ENCODE results near the gene DNMBP.
"Not testable (repeated sequence)": the region's sequence is repeated elsewhere in the genome, so short reads cannot be mapped to it uniquely, and the experiment has no call there.

The DNMBP gene

DNA sequence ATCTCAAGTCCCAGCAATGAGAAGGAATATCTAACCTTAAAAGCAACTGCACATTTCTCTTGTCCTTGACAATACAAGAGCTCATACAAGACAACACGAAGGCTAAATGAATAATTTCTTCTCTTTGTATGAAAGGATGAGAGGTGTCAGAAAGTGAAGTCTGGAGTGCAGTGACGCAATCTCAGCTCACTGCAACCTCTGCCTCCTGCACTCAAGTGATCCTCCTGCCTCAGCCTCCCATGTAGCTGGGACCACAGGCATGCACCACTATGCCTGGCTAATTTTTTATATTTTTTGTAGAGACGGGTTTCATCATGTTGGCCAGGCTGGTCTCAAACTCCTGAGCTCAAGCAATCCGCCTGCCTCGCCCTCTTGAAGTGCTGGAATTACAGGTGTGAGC lies 24.1 kb downstream of the DNMBP start:
- not testable (repeated sequence) for H3K27ac Mint-ChIP-seq; H3K36me3 Mint-ChIP-seq (ENCODE audit: low read depth); H3K27me3 Mint-ChIP-seq (ENCODE audit: low read depth); H3K4me3 Mint-ChIP-seq; H3K4me1 Mint-ChIP-seq (ENCODE audit: low read depth); H3K9me3 Mint-ChIP-seq; DNase-seq (ENCODE audit: low spot score)

DNA sequence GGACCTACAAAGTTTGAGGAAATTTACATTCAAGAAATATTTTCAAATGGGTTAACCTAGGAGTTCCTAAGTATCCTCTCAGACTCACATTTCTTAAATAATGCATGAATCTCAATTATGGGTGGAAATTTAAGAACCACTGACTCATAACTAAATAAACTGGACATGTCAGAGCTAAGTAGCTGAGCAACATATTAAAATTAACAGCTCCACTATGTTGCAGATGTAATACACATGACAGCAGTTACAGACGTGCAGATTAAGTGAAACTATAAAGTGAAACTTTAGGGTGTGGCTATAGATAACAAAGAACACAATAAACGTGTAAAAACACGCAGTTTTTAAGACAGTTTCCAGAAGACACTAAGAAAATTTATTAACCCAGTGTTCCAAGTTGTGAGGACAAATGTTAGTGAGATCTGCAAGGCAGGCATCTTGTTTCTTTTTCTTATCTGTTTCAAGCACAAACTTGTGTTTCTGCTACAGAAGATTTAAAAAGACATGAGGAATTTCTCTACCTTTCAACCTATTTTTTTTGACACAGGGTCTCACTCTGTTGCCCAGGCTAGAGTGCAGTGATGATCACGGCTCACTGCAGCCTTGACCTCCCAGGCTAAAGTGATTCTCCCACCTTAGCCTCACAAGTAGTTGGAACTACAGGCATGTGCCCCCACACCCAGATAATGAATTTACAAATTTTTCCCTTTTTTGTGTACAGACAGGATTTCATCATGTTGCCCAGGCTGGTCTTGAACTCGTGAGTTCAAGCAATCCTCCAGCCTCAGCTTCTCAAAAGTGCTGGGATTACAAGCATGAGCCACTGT lies 25.3 kb downstream of the DNMBP start:
- DNase-seq (ENCODE audit: low spot score) = no peak
- Mint-ChIP-seq H3K4me3 (no peak overlapping the region), H3K27me3 (ENCODE audit: low read depth) (no peaks in the 10 kb centered on the region), H3K4me1 (ENCODE audit: low read depth) (peaks cover 2% of the 10 kb centered on the region), H3K27ac (no peak overlapping the region), H3K9me3 (no peaks in the 10 kb centered on the region), H3K36me3 (ENCODE audit: low read depth) (no peaks in the 10 kb centered on the region)

DNA sequence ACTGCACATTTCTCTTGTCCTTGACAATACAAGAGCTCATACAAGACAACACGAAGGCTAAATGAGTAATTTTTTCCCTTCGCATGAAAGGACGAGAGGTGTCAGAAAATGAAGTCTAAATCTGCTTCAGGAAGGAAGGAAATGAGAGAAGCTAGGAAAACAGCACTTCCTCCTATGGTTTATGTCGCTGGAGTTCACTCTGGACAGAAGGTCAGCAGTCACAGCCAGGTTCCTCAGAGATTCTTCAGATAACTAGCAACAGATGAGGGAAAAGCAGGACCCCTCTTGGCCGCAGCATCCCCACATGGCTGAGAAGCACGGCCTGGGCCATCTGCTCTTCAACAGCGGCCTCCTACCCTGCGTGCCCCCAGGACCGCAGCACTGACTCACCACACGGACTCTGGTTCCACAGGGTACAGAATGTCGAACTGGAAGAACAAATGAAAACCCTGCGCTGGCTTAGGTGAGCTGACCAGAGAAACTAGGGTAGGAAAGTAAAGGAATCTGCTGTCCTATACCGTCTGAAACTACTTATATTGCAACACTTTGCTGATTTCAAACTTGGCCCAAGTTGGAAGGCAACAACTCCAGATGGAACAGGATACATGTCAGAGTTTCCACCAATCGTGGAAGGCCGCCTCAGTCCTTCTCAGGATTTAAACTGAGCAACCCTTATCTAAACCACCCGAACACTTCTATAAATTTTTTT lies 26.3 kb downstream of the DNMBP start:
- H3K36me3 Mint-ChIP-seq (ENCODE audit: low read depth) = no peaks in the 10 kb centered on the region
- peaks cover 2% of the 10 kb centered on the region for H3K4me1 Mint-ChIP-seq (ENCODE audit: low read depth)
- H3K4me3 Mint-ChIP-seq = no peak overlapping the region
- DNase-seq (ENCODE audit: low spot score) = no peak
- H3K9me3 Mint-ChIP-seq = no peaks in the 10 kb centered on the region
- no peak overlapping the region for H3K27ac Mint-ChIP-seq
- H3K27me3 Mint-ChIP-seq (ENCODE audit: low read depth) = no peaks in the 10 kb centered on the region

DNA sequence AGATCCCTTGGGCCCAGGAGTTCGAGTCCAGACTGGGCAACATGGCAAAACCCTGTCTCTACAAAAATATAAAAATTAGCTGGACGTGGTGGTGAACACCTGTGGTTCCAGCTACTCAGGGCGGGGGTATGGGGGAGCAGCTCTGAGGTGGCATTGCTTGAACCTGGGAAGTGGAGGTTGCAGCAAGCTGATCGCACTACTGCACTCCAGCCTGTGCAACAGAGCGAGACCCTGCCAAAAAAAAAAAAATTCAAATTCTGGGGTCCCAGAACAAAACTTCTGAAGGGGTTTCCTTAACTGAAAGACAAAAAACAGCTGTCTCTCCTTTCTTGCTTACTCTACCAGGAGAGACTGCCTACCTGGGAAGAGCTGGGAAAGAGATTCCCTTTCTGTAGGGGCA lies 27.0 kb downstream of the DNMBP start:
- Mint-ChIP-seq H3K27ac (no peak overlapping the region), H3K36me3 (ENCODE audit: low read depth) (no peaks in the 10 kb centered on the region), H3K4me3 (no peak overlapping the region), H3K27me3 (ENCODE audit: low read depth) (peaks cover under 1% of the 10 kb centered on the region), H3K9me3 (no peaks in the 10 kb centered on the region), H3K4me1 (ENCODE audit: low read depth) (peaks cover 2% of the 10 kb centered on the region)
- no peak for DNase-seq (ENCODE audit: low spot score)

DNA sequence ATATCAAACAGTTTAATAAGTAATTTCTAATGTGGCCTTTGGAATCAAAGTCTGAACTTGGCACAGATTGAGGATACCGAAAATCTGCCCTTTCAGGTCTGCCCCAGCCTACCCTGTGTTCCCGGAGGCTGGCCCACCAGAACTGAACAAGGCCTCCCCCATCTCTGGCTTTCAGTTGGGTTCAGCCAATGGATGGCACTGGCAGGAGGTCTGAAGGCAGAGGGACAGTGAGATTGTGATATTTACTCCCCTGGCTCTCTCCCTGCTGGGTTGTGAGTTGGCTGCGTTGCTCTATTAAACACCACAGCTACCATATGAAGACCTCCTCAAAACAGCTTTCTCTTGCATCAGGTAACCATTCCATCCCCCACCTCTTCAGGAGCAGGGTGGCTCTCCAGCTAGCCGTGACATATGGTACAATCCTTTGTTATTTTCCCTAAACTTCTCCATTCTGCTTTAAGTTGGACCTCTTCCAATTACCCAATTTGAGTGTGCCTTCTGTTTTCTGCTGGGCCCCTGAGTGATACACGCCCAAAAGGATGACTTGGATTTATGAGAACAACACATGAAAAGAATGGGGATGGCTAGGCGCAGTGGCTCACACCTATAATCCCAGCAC lies 28.1 kb downstream of the DNMBP start:
- Mint-ChIP-seq H3K4me1 (ENCODE audit: low read depth) (peaks cover 2% of the 10 kb centered on the region), H3K36me3 (ENCODE audit: low read depth) (no peaks in the 10 kb centered on the region), H3K27ac (no peak overlapping the region), H3K9me3 (no peaks in the 10 kb centered on the region), H3K4me3 (no peak overlapping the region), H3K27me3 (ENCODE audit: low read depth) (peaks cover 1% of the 10 kb centered on the region)
- no peak for DNase-seq (ENCODE audit: low spot score)

DNA sequence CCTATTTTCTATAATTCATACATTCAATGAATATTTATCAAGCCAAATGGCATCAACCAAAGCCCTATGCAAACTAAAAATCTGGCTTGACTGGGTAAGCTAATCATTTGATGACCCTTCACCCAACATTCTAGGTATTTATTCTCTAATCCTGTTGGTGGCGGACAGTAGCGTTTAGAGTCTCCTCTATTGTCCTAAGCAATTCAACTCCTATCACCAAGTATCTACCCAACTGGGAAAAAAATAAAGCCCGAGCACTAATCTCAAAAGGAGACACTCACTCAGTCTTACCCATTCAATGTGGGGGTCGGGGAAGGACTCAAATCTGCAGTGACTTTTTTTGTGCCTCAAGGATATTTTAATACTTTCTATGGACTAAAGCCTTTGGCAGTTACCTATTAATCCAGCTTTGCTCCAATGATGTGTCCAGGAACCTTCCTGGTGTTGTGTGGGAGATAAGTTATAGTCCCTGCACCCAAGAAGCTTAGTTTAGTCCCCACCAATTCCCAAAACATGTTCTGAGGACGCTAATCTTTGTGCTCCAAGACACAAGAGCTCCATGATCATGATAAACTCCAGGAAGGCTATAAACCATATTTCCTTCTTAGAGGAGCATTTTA lies 30.6 kb downstream of the DNMBP start:
- no peak for DNase-seq (ENCODE audit: low spot score)
- H3K9me3 Mint-ChIP-seq = no peaks in the 10 kb centered on the region
- H3K27ac Mint-ChIP-seq = no peak overlapping the region
- H3K36me3 Mint-ChIP-seq (ENCODE audit: low read depth) = no peaks in the 10 kb centered on the region
- H3K4me3 Mint-ChIP-seq = no peak overlapping the region
- peaks cover 2% of the 10 kb centered on the region for H3K4me1 Mint-ChIP-seq (ENCODE audit: low read depth)
- peaks cover 1% of the 10 kb centered on the region for H3K27me3 Mint-ChIP-seq (ENCODE audit: low read depth)

DNA sequence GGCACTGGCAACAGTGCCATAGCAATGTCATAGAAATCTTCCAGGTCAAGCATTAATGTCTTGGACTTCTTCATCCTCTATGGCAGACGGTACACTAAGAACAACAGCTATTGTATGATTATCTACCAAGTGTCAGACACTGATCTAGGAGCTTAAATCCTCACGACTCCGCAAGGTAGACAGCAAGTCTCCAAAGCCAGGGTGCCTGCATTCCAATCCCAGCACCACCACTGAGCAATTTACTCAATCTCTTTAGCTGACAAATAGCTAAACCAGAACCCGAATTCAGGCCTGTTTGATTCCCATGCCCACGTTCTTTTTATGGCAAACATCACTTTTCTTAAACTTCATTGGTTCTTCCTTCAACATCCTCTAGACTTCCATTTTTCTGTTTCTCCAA lies 31.8 kb downstream of the DNMBP start:
- H3K4me3 Mint-ChIP-seq = no peak overlapping the region
- H3K9me3 Mint-ChIP-seq = no peaks in the 10 kb centered on the region
- no peaks in the 10 kb centered on the region for H3K4me1 Mint-ChIP-seq (ENCODE audit: low read depth)
- no peak overlapping the region for H3K27ac Mint-ChIP-seq
- no peaks in the 10 kb centered on the region for H3K36me3 Mint-ChIP-seq (ENCODE audit: low read depth)
- no peak for DNase-seq (ENCODE audit: low spot score)
- H3K27me3 Mint-ChIP-seq (ENCODE audit: low read depth) = peaks cover 1% of the 10 kb centered on the region

DNA sequence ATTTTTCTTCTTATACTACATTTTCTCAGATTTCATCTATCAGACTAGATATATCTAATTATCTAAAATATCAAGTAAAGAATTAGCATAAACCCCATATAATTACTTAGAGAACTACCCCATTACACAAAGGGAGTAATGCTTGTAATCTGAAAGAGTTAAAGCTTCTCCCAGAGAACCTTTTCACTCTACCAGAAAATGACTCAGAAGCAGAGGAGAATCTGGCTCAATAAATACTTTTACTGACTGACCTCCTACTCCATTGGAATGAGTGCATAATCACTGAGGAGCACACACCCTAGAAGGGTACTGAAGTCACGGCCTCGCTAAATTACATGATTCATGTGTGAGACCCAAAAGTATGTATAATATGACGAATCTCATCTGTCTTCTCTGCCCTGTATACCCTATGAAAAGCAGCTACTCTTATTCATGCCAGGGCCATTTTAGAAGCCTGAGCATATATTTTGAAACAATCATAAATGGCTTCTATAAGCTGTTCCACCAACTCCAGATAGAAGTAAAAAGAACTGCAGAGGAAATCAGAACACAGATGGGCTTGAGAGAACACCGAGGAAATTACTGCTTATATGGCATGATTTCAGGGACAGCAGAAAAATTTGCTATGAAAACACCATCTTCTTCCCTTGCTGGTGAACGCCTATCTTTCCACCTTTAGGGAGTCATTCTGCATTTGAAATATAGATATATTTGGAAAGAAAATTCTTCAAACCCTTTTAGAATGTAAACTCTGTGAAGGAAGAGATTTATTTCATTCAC lies 32.7 kb downstream of the DNMBP start:
- no peaks in the 10 kb centered on the region for H3K9me3 Mint-ChIP-seq
- no peak overlapping the region for H3K27ac Mint-ChIP-seq
- H3K27me3 Mint-ChIP-seq (ENCODE audit: low read depth) = peaks cover 1% of the 10 kb centered on the region
- H3K4me1 Mint-ChIP-seq (ENCODE audit: low read depth) = no peaks in the 10 kb centered on the region
- H3K4me3 Mint-ChIP-seq = no peak overlapping the region
- no peaks in the 10 kb centered on the region for H3K36me3 Mint-ChIP-seq (ENCODE audit: low read depth)
- DNase-seq (ENCODE audit: low spot score) = no peak

DNA sequence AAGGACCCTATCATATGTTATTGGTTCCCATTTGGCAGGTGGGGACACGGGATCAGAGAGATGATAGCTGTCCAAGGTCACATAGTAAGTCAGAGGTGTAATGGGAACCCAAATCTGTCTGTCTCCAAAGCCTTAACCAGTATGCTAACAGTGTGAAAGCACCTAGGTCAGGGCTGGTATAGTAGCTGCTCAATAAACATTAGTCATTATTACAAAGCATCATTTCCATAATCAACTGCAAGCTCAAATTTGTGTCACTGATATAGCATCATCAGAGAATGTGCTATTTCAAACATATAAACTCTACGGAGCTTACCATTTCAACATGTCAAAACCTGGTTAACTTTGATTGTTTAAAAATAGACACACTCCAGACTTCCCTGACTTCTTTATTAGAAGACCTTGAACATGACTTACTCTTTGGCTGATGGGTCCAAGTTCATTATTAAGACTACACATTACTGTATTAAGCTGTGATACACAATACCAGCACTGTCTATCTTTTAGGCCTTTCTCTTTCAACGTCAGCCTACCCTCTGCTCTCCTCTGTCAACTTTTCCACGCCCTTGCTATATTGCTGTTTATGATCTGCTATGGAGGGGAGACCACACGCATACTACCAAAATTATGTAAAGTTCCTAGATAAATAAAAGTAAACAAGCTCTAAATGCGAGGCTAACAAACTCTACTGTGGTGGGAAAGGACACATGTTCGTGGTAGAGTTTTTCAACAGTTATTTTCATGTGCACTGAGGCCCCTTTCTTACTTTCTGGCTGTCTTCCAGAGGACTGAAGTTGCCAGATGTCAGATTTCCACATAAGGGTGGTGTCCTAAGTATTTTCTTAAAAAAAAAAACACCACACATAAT lies 33.6 kb downstream of the DNMBP start:
- no peaks in the 10 kb centered on the region for H3K9me3 Mint-ChIP-seq
- H3K27ac Mint-ChIP-seq = no peak overlapping the region
- no peaks in the 10 kb centered on the region for H3K4me1 Mint-ChIP-seq (ENCODE audit: low read depth)
- no peak for DNase-seq (ENCODE audit: low spot score)
- H3K4me3 Mint-ChIP-seq = no peak overlapping the region
- H3K36me3 Mint-ChIP-seq (ENCODE audit: low read depth) = no peaks in the 10 kb centered on the region
- H3K27me3 Mint-ChIP-seq (ENCODE audit: low read depth) = peaks cover 1% of the 10 kb centered on the region

DNA sequence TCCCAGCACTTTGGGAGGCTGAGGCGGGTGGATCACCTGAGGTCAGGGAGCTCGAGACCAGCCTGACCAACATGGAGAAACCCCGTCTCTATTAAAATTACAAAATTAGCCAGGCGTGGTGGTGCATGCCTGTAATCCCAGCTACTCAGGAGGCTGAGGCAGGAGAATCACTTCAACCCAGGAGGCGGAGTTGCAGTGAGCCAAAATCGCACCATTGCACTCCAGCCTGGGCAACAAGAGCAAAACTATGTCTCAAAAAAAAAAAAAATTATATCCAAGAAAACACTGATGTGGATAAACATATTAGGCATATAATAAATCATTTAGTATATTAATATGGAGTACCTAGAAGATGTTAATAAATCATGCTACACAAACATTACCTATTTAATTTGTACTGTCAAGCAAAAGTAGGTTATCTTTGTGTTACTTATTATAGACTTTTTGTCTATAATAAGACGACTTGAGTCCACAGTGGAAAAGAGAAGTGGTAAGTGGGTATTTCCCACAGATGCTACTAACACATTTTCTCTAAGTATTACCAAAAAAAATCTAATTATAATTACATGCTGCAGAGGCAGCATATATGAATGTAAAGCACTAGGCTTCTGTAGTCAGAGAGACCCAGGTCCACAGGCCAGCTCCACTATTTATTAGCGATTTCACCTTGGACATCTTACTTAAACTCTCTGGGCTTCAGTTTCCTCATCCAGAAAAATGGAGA lies 34.5 kb downstream of the DNMBP start:
- no peak for DNase-seq (ENCODE audit: low spot score)
- no peak overlapping the region for H3K27ac Mint-ChIP-seq
- H3K4me1 Mint-ChIP-seq (ENCODE audit: low read depth) = no peaks in the 10 kb centered on the region

DNA sequence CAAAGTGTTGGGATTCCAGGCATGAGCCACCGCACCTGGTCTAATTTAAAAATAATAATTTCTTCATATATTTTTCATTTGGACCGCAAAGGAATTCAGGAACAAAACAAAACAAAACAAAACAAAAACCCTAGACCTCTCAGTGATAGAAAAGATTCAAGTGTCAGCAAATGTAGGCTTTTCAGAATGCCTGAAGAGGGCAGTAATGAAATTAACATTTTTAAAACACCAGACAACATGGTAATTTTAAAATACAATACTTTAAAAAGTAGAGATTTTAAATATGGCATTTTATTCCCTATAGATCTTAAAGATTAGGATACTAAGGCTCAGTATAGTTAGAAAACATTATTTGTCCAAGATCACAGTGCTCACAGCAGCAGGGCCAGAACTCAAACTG lies 36.6 kb downstream of the DNMBP start:
- H3K9me3 Mint-ChIP-seq = no peaks in the 10 kb centered on the region
- H3K4me1 Mint-ChIP-seq (ENCODE audit: low read depth) = no peaks in the 10 kb centered on the region
- H3K27ac Mint-ChIP-seq = no peak overlapping the region
- H3K4me3 Mint-ChIP-seq = no peak overlapping the region
- no peaks in the 10 kb centered on the region for H3K36me3 Mint-ChIP-seq (ENCODE audit: low read depth)
- peaks cover 1% of the 10 kb centered on the region for H3K27me3 Mint-ChIP-seq (ENCODE audit: low read depth)
- DNase-seq (ENCODE audit: low spot score) = no peak

More for the DNA sequence above, 34.5 kb downstream of the DNMBP start:
- Mint-ChIP-seq H3K4me3 (no peak overlapping the region), H3K36me3 (ENCODE audit: low read depth) (no peaks in the 10 kb centered on the region), H3K27me3 (ENCODE audit: low read depth) (peaks cover 1% of the 10 kb centered on the region), H3K9me3 (no peaks in the 10 kb centered on the region)

DNA sequence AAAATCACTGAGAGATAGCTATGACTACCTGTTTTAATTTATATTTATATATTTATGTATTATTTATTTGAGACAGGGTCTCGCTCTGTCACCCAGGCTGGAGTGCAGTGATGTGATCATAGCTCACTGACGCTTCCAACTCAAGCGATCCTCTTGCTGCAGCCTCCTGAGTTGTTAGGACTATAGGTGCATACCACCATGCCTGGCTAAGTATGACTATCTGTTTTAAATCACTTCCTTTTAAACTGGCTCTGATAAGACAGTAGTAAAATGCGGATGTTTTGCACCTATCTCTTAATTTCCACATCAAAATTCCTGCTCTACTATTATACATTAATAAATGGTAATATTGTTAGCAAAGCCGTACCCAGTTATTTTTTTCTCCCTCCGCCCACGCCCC lies 41.8 kb downstream of the DNMBP start:
- Mint-ChIP-seq H3K9me3 (no peaks in the 10 kb centered on the region), H3K27ac (no peak overlapping the region), H3K4me3 (no peak overlapping the region)

More for the DNA sequence above, 41.8 kb downstream of the DNMBP start:
- Mint-ChIP-seq H3K36me3 (ENCODE audit: low read depth) (no peaks in the 10 kb centered on the region), H3K27me3 (ENCODE audit: low read depth) (no peaks in the 10 kb centered on the region), H3K4me1 (ENCODE audit: low read depth) (peaks cover 7% of the 10 kb centered on the region)
- DNase-seq (ENCODE audit: low spot score) = no peak
